PFSK-1 (cell line): Measurements from ENCODE around the gene KRTAP8-1.

Experiments used
- FOXP2 ChIP-seq: optimal IDR thresholded peaks from 2 replicates; pipeline ENCODE3; 2011; ENCODE audit warnings: borderline replicate concordance, control low read depth, inconsistent platforms; ENCODE audit not compliant: insufficient read depth; ENCODE audit errors: extremely low read length, extremely low read depth
- POLR2AphosphoS5 ChIP-seq: IDR thresholded peaks from 2 replicates; pipeline ENCODE4 v1.6.1; 2012; ENCODE audit warnings: low read depth, mild to moderate bottlenecking, control low read depth, low read length, moderate library complexity
- REST ChIP-seq, 2 experiments: IDR thresholded peaks; 2 replicates each; pipeline versions ENCODE4 v1.6.1 to v1.8.0; 2011 to 2012; ENCODE audit warnings: low read depth in 2 of 2, low read length in 2 of 2, control low read depth in 1 of 2, inconsistent platforms in 1 of 2, mild to moderate bottlenecking in 1 of 2, moderate library complexity in 1 of 2; ENCODE audit not compliant: insufficient read depth in 1 of 2
- SIN3A ChIP-seq: IDR thresholded peaks from 2 replicates; pipeline ENCODE4 v1.6.1; 2012; ENCODE audit warnings: mild to moderate bottlenecking, low read length, moderate library complexity, borderline replicate concordance; ENCODE audit not compliant: insufficient read depth
- TAF1 ChIP-seq: IDR thresholded peaks from 2 replicates; pipeline ENCODE4 v1.6.1; 2012; ENCODE audit warnings: low read length, control low read depth, borderline replicate concordance; ENCODE audit not compliant: insufficient read depth

- TF ChIP-seq POLR2AphosphoS5 (no peak), SIN3A (no peak), REST (IDR thresholded peaks at IDR 0.05; ENCODE audit: insufficient read depth in 1 of 2, low read depth in 2 of 2, low read length in 2 of 2) (no peak), TAF1 (no peak), FOXP2 (no peak)
These were observed 12.5 kb downstream of the KRTAP8-1 start for GRCh38 chr21:30800605-30801004.
